GM04503 (cell line): ENCODE results near the gene GPR84.
A peak's percentile ranks its signal among the peaks of the same experiment; 100 is the strongest.

Source experiments
- DNase-seq: peaks from one replicate; pipeline ENCODE4 v3.0.0-alpha.2; 2012; ENCODE audit warnings: low read depth

Gene GPR84

GRCh38 chr12:54390668-54391551, 26.6 kb upstream of the GPR84 start:
- DNase-seq: no peak

- no peak for DNase-seq
These were observed 25.9 kb upstream of the GPR84 start for GRCh38 chr12:54390176-54390667.

- DNase-seq: no peak
These were observed 25.4 kb upstream of the GPR84 start for GRCh38 chr12:54389607-54390175.

GRCh38 chr12:54389134-54389508, 24.8 kb upstream of the GPR84 start:
- DNase-seq: no peak

- no peak for DNase-seq
These were observed 24.2 kb upstream of the GPR84 start for GRCh38 chr12:54388237-54389133.

- DNase-seq: no peak
These were observed 22.8 kb upstream of the GPR84 start for GRCh38 chr12:54387114-54387467.

GRCh38 chr12:54386403-54387113, 22.3 kb upstream of the GPR84 start:
- DNase-seq: no peak

- DNase-seq: no peak
These were observed 21.1 kb upstream of the GPR84 start for GRCh38 chr12:54385251-54385914.

GRCh38 chr12:54384591-54385041, 20.3 kb upstream of the GPR84 start, which contains the start of gene ZNF385A:
Gene ZNF385A (minus strand): TSS chr12:54384733. CDS start chr12:54384514, 219 bp downstream.
- DNase-seq: no peak

GRCh38 chr12:54383041-54383609, 18.8 kb upstream of the GPR84 start:
- peak; percentile 98 for DNase-seq

- no peak for DNase-seq
These were observed 16.9 kb upstream of the GPR84 start for GRCh38 chr12:54381136-54381535.

- no peak for DNase-seq
These were observed 15.3 kb upstream of the GPR84 start for GRCh38 chr12:54379398-54380201.

- no peak for DNase-seq
These were observed 14.6 kb upstream of the GPR84 start for GRCh38 chr12:54378796-54379397.

- no peak for DNase-seq
These were observed 13.7 kb upstream of the GPR84 start for GRCh38 chr12:54377797-54378515.

- no peak for DNase-seq
These were observed 12.7 kb upstream of the GPR84 start for GRCh38 chr12:54377007-54377406.

- no peak for DNase-seq
These were observed 12.3 kb upstream of the GPR84 start for GRCh38 chr12:54376596-54376995.

GRCh38 chr12:54375259-54375579, 10.9 kb upstream of the GPR84 start:
- no peak for DNase-seq

GRCh38 chr12:54374562-54375258, 10.4 kb upstream of the GPR84 start:
- no peak for DNase-seq
